GM23338 (cell line): ENCODE data around the gene SPTBN2. TPM values are rescaled to one million over a fixed set of nuclear protein-coding genes. Genes with fewer than 3 reads are reported as not detected.

Source experiments
- ATAC-seq: fragments of 200-7000 bp; cut with Tn5 transposase; 3 replicates; pipeline ENCODE4 v1.9.1; 2020
- DNase-seq: peaks from one replicate; pipeline ENCODE4 v3.0.0-alpha.2; 2015; ENCODE audit warnings: low spot score
- H2AFZ ChIP-seq: fragments of 200-600 bp; sonication (generic); 2 replicates; pipeline ENCODE4 v1.8.0; 2016; ENCODE audit warnings: antibody characterized with exemption, mild to moderate bottlenecking, moderate library complexity
- H3F3A ChIP-seq: fragments of 200-600 bp; sonication (generic); replicated peaks from 2 replicates; pipeline ENCODE4 v1.8.0; 2017; ENCODE audit warnings: antibody characterized with exemption, mixed run types, low read depth
- H3K27ac ChIP-seq: fragments of 200-600 bp; sonication (generic); 2 replicates; pipeline ENCODE4 v1.6.1; 2016; ENCODE audit warnings: low read depth
- H3K27me3 ChIP-seq: fragments of 200-600 bp; sonication (generic); 2 replicates; pipeline ENCODE4 v1.8.0; 2016; ENCODE audit warnings: mild to moderate bottlenecking, mixed run types, moderate library complexity; ENCODE audit not compliant: insufficient read depth
- H3K36me3 ChIP-seq: fragments of 200-600 bp; sonication (generic); 2 replicates; pipeline ENCODE4 v1.8.0; 2016; ENCODE audit warnings: mild to moderate bottlenecking; ENCODE audit not compliant: insufficient read depth
- H3K4me1 ChIP-seq: fragments of 200-600 bp; sonication (generic); 2 replicates; pipeline ENCODE4 v1.8.0; 2016; ENCODE audit warnings: mild to moderate bottlenecking, moderate library complexity; ENCODE audit not compliant: insufficient read depth
- H3K4me2 ChIP-seq: fragments of 200-600 bp; sonication (generic); 2 replicates; pipeline ENCODE4 v1.7.1; 2017; ENCODE audit warnings: mixed run types
- H3K4me3 ChIP-seq: fragments of 200-600 bp; sonication (generic); 2 replicates; pipeline ENCODE4 v1.6.1; 2016; ENCODE audit warnings: mixed run types
- H3K79me2 ChIP-seq: fragments of 200-600 bp; sonication (generic); replicated peaks from 2 replicates; pipeline ENCODE4 v1.8.0; 2017; ENCODE audit warnings: mild to moderate bottlenecking; ENCODE audit not compliant: insufficient read depth
- H3K9me2 ChIP-seq: fragments of 200-600 bp; sonication (generic); 2 replicates; pipeline ENCODE4 v1.8.0; 2017; ENCODE audit not compliant: insufficient read depth
- H4K20me1 ChIP-seq: fragments of 200-600 bp; sonication (generic); replicated peaks from 2 replicates; pipeline ENCODE4 v1.8.0; 2017; ENCODE audit warnings: mild to moderate bottlenecking; ENCODE audit not compliant: insufficient read depth
- H3K27ac Mint-ChIP-seq: 2 replicates; pipeline ENCODE4 v1.8.0; 2020; ENCODE audit warnings: inconsistent platforms, mild to moderate bottlenecking, moderate library complexity, mixed read lengths
- H3K27me3 Mint-ChIP-seq: 3 replicates; pipeline ENCODE4 v1.8.0; 2022; ENCODE audit warnings: low read depth, mild to moderate bottlenecking, moderate library complexity, mixed read lengths, inconsistent platforms; ENCODE audit not compliant: insufficient read depth, poor library complexity
- H3K36me3 Mint-ChIP-seq: 3 replicates; pipeline ENCODE4 v1.8.0; 2021; ENCODE audit warnings: low read depth, mild to moderate bottlenecking, inconsistent platforms, moderate library complexity, mixed read lengths
- H3K4me1 Mint-ChIP-seq: 3 replicates; pipeline ENCODE4 v1.8.0; 2020; ENCODE audit warnings: mild to moderate bottlenecking, inconsistent platforms, mixed read lengths
- H3K4me3 Mint-ChIP-seq: 3 replicates; pipeline ENCODE4 v1.8.0; 2021; ENCODE audit warnings: moderate library complexity, mild to moderate bottlenecking, inconsistent platforms, mixed read lengths
- H3K9me3 Mint-ChIP-seq: 3 replicates; pipeline ENCODE4 v1.8.0; 2020; ENCODE audit warnings: moderate library complexity, mild to moderate bottlenecking, inconsistent platforms, mixed read lengths
- CREB1 ChIP-seq: fragments of 250-450 bp; sonication (Bioruptor Pico); IDR thresholded peaks from 2 replicates; pipeline ENCODE4 v1.5.0; 2020; ENCODE audit warnings: low read depth, mild to moderate bottlenecking, moderate library complexity
- CTCF ChIP-seq, 2 experiments: fragments of 200-600 bp in 1 of 2; sonication (generic) in 1 of 2; conservative IDR thresholded peaks; 2 replicates each; pipeline versions ENCODE4 v1.5.1 to v1.6.1; 2016 to 2017; ENCODE audit warnings: antibody characterized with exemption in 2 of 2, low read depth in 2 of 2, mild to moderate bottlenecking in 2 of 2, moderate library complexity in 1 of 2
- EZH2 ChIP-seq: fragments of 200-600 bp; sonication (generic); IDR thresholded peaks from one replicate; pipeline ENCODE4 v1.8.0; 2017; ENCODE audit warnings: antibody characterized with exemption, mild to moderate bottlenecking, low read depth; ENCODE audit not compliant: unreplicated experiment
- EZH2phosphoT487 ChIP-seq: fragments of 200-600 bp; sonication (generic); IDR thresholded peaks from one replicate; pipeline ENCODE4 v1.8.1; 2018; ENCODE audit warnings: antibody characterized with exemption; ENCODE audit not compliant: unreplicated experiment
- JUNB ChIP-seq: IDR thresholded peaks from one replicate; pipeline ENCODE4 v1.6.1; 2016; ENCODE audit warnings: antibody characterized with exemption; ENCODE audit not compliant: unreplicated experiment
- NANOG ChIP-seq: IDR thresholded peaks from 2 replicates; pipeline ENCODE4 v1.6.1; 2016; ENCODE audit warnings: antibody characterized with exemption, borderline replicate concordance
- POLR2AphosphoS5 ChIP-seq: IDR thresholded peaks from 2 replicates; pipeline ENCODE4 v1.6.1; 2016; ENCODE audit warnings: antibody characterized with exemption, low read depth
- STAT1 ChIP-seq: IDR thresholded peaks from one replicate; pipeline ENCODE4 v1.6.1; 2016; ENCODE audit warnings: antibody characterized with exemption; ENCODE audit not compliant: unreplicated experiment
- ZNF114 ChIP-seq: fragments of 250-450 bp; sonication (Bioruptor Pico); IDR thresholded peaks from 2 replicates; pipeline ENCODE4 v1.5.0; 2020; ENCODE audit warnings: mild to moderate bottlenecking, moderate library complexity
- ZNF331 ChIP-seq: fragments of 250-450 bp; sonication (Bioruptor Pico); IDR thresholded peaks from 2 replicates; pipeline ENCODE4 v1.5.0; 2020; ENCODE audit warnings: low read depth, mild to moderate bottlenecking, moderate library complexity
- ZNF462 ChIP-seq: fragments of 250-450 bp; sonication (Bioruptor Pico); IDR thresholded peaks from 2 replicates; pipeline ENCODE4 v1.5.0; 2020; ENCODE audit warnings: mild to moderate bottlenecking, moderate library complexity
- polyA plus RNA-seq: library from polyadenylated mRNA; unstranded; fragments of >200 nt; fragmentation: Nextera tagmentation; extraction: Ambion mirVana; gene quantifications from 2 replicates; pipeline ENCODE4 v1.2.1, GENCODE V29; 2016
- total RNA-seq: library from RNA; depleted of rRNA; stranded (reverse); fragments of >200 nt; shearing (Covaris generic); gene quantifications from 2 replicates; pipeline ENCODE4 v1.2.3, GENCODE V29; 2014
- TF ChIP-seq, protein P1 (sequence below): IDR thresholded peaks from one replicate; pipeline ENCODE4 v1.6.1; 2018; ENCODE audit warnings: antibody characterized with exemption; ENCODE audit not compliant: unreplicated experiment

Gene SPTBN2
- total and polyA plus RNA-seq, 2 experiments from 2014 or later = 7.7 to 49.1 TPM

DNA sequence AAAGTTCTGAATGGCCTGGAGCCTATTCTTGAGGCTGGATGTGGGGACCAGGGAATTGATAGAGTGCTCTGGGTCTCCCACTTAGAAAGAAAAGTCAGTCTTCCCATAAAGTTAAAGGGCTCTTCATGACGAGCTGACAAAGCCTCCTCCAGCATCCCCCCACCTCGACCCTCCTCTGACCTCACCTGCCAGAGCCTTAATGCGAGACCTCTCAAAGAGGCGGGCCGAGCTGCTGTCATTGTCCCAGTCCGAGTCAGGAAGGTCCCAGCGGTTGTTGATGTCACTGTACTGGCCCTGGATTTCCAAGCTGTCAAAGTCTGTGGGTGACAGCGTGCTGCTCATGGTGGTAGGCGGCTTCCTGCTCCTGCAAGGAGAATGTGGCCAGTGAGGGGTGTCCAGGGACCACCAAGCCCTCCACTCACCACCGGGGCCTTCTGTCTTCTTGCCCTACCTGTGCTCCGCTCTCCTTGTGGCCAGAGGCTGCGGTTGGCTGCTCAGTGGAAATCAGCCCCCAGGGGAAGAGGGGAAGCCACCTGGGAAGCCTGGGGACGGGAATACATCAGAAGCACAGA is 8.0 kb downstream of the SPTBN2 start:
- Mint-ChIP-seq H3K27ac (peak overlapping the region; percentile 77; the same call in 1 of the 2 replicates), H3K27me3 (peaks cover 20% of the 10 kb centered on the region), H3K4me1 (peaks cover 65% of the 10 kb centered on the region), H3K4me3 (no peak overlapping the region; the same call in 2 of the 3 replicates), H3K9me3 (no peaks in the 10 kb centered on the region), H3K36me3 (peaks cover 10% of the 10 kb centered on the region)
- H3K79me2 ChIP-seq = no peaks in the 10 kb centered on the region; the same call in none of the 2 replicates
- H3K27me3 ChIP-seq = peaks cover 4% of the 10 kb centered on the region
- H3K36me3 ChIP-seq = no peaks in the 10 kb centered on the region
- H4K20me1 ChIP-seq = peaks cover 6% of the 10 kb centered on the region
- H3K4me3 ChIP-seq = no peak overlapping the region
- TF ChIP-seq CREB1 (CRISPR knock-in tag) (no peak), ZNF114 (CRISPR knock-in tag) (no peak), STAT1 (no peak), ZNF331 (CRISPR knock-in tag) (no peak), JUNB (no peak), EZH2phosphoT487 (no peak), ZNF462 (no peak), NANOG (no peak), CTCF (conservative IDR thresholded peaks at IDR 0.05; ENCODE audit: low read depth in 2 of 2) (no peak), EZH2 (no peak), POLR2AphosphoS5 (no peak)
- TF ChIP-seq, protein P1, sequence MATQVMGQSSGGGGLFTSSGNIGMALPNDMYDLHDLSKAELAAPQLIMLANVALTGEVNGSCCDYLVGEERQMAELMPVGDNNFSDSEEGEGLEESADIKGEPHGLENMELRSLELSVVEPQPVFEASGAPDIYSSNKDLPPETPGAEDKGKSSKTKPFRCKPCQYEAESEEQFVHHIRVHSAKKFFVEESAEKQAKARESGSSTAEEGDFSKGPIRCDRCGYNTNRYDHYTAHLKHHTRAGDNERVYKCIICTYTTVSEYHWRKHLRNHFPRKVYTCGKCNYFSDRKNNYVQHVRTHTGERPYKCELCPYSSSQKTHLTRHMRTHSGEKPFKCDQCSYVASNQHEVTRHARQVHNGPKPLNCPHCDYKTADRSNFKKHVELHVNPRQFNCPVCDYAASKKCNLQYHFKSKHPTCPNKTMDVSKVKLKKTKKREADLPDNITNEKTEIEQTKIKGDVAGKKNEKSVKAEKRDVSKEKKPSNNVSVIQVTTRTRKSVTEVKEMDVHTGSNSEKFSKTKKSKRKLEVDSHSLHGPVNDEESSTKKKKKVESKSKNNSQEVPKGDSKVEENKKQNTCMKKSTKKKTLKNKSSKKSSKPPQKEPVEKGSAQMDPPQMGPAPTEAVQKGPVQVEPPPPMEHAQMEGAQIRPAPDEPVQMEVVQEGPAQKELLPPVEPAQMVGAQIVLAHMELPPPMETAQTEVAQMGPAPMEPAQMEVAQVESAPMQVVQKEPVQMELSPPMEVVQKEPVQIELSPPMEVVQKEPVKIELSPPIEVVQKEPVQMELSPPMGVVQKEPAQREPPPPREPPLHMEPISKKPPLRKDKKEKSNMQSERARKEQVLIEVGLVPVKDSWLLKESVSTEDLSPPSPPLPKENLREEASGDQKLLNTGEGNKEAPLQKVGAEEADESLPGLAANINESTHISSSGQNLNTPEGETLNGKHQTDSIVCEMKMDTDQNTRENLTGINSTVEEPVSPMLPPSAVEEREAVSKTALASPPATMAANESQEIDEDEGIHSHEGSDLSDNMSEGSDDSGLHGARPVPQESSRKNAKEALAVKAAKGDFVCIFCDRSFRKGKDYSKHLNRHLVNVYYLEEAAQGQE = no peak
- no peak overlapping the region for H2AFZ ChIP-seq
- no peak for ATAC-seq
- H3F3A ChIP-seq = peaks cover 16% of the 10 kb centered on the region; the same call in 1 of the 2 replicates
- H3K27ac ChIP-seq = no peak overlapping the region; the same call in 1 of the 2 replicates
- 0 out of 2 replicates have a peak overlapping the region, but pooled peaks have one; percentile 78 for H3K4me2 ChIP-seq
- peaks cover 27% of the 10 kb centered on the region for H3K4me1 ChIP-seq
- no peak for DNase-seq
- H3K9me2 ChIP-seq = no peaks in the 10 kb centered on the region
